K562 (cell line): ENCODE measurements around the gene MAP1S. TPM values are rescaled to one million over a fixed set of nuclear protein-coding genes. Genes with fewer than 3 reads are reported as not detected.

Source experiments
- ATAC-seq: fragments of 200-7000 bp; cut with Tn5 transposase; 3 replicates; pipeline ENCODE4 v1.9.1; 2020; ENCODE audit warnings: moderate library complexity
- BruUV-seq: library from RNA; stranded (reverse); fragments of 400-500 nt; replicated peaks from 2 replicates; lab custom pipeline; 2021; lab: Mats Ljungman, UMichigan
- CTCF ChIA-PET: fragments of 300-600 bp; formaldehyde crosslinking; extraction: SDS; loops from one replicate; lab custom pipeline; 2021; ENCODE audit warnings: low intra/inter-chr PET ratio; lab: Yijun Ruan, JAX
- POLR2A ChIA-PET: fragments of 300-600, 350-650 bp; sonication (Branson Sonifier 250); formaldehyde crosslinking; extraction: SDS; loops from one replicate; lab custom pipeline; 2021; ENCODE audit warnings: antibody characterized with exemption, inconsistent platforms; lab: Yijun Ruan, JAX
- DNase-seq, 4 experiments: peaks; one replicate each; pipeline versions ENCODE4 v3.0.0 to v3.0.0-alpha.2; 2011 to 2018; ENCODE audit warnings: low spot score in 3 of 4, mixed read lengths in 3 of 4; ENCODE audit errors: extremely low read depth in 1 of 4
- FAIRE-seq: peaks from 2 replicates; lab custom pipeline; 2011; peaks lifted over from hg19 to GRCh38; lab: Jason Lieb, UNC
- H2AFZ ChIP-seq: 2 replicates; pipeline ENCODE4 v1.6.0; 2011; ENCODE audit warnings: low read depth, low read length, control low read depth, inconsistent platforms
- H3K27ac ChIP-seq: fragments of 200-600 bp; 3 replicates; pipeline ENCODE4 v1.8.0; 2011; ENCODE audit warnings: low read depth, mild to moderate bottlenecking, control low read depth, inconsistent platforms, low read length, moderate library complexity, mixed read lengths; ENCODE audit errors: extremely low read depth
- H3K27me3 ChIP-seq, 2 experiments: fragments of 300-600 bp in 1 of 2; 2 replicates in 1 of 2; 3 replicates in 1 of 2; pipeline versions ENCODE4 v1.6.0 to v1.8.0; 2011; ENCODE audit warnings: inconsistent platforms in 2 of 2, low read length in 2 of 2, mild to moderate bottlenecking in 1 of 2, mixed read lengths in 1 of 2, moderate library complexity in 1 of 2; ENCODE audit not compliant: control insufficient read depth in 2 of 2, insufficient read depth in 2 of 2
- H3K36me3 ChIP-seq: fragments of 300-600 bp; 3 replicates; pipeline ENCODE4 v1.8.0; 2011; ENCODE audit warnings: mild to moderate bottlenecking, low read length, inconsistent platforms; ENCODE audit not compliant: control insufficient read depth, insufficient read depth
- H3K4me1 ChIP-seq, 2 experiments: fragments of 200-600 bp in 1 of 2; replicated peaks in 1 of 2; 2 replicates in 1 of 2; 3 replicates in 1 of 2; pipeline versions ENCODE4 v1.5.1 to v1.8.0; 2011; ENCODE audit warnings: inconsistent platforms in 2 of 2, low read length in 2 of 2, mild to moderate bottlenecking in 1 of 2, mixed read lengths in 1 of 2, moderate library complexity in 1 of 2; ENCODE audit not compliant: control insufficient read depth in 2 of 2, insufficient read depth in 2 of 2
- H3K4me2 ChIP-seq: 2 replicates; pipeline ENCODE4 v1.6.1; 2011; ENCODE audit warnings: low read length, control low read depth, inconsistent platforms, mixed read lengths; ENCODE audit not compliant: insufficient read depth
- H3K4me3 ChIP-seq: fragments of 200-600 bp; sonication (generic), shearing (Covaris generic); 2 replicates; pipeline ENCODE4 v1.5.1; 2016; ENCODE audit warnings: control low read depth, inconsistent platforms
- H3K79me2 ChIP-seq: fragments of 200-600 bp; 3 replicates; pipeline ENCODE4 v1.8.0; 2011; ENCODE audit warnings: low read length, inconsistent platforms; ENCODE audit not compliant: control insufficient read depth, insufficient read depth
- H3K9ac ChIP-seq, 2 experiments: 2 replicates each; pipeline versions ENCODE4 v1.6.0 to v1.6.1; 2011; ENCODE audit warnings: low read depth in 2 of 2, low read length in 2 of 2, control low read depth in 1 of 2, inconsistent platforms in 1 of 2, mild to moderate bottlenecking in 1 of 2, mixed read lengths in 1 of 2; ENCODE audit not compliant: insufficient read depth in 1 of 2
- H3K9me1 ChIP-seq: one replicate; pipeline ENCODE4 v1.6.0; 2011; ENCODE audit warnings: inconsistent platforms, mild to moderate bottlenecking, low read length, moderate library complexity; ENCODE audit not compliant: control insufficient read depth, insufficient read depth
- H3K9me3 ChIP-seq: replicated peaks from 2 replicates; pipeline ENCODE4 v1.5.1; 2011; ENCODE audit warnings: low read depth, low read length, inconsistent platforms; ENCODE audit not compliant: control insufficient read depth, insufficient read depth
- H4K20me1 ChIP-seq: replicated peaks from 2 replicates; pipeline ENCODE4 v1.6.1; 2011; ENCODE audit warnings: low read length, inconsistent platforms, mixed read lengths; ENCODE audit not compliant: control insufficient read depth, insufficient read depth
- CSDE1 ChIP-seq, 2 experiments: fragments of 450-650 bp; IDR thresholded peaks; 2 replicates each; pipeline ENCODE4 v1.6.1; 2016; ENCODE audit warnings: mild to moderate bottlenecking in 1 of 2
- CTBP1 ChIP-seq: fragments of 450-650 bp; IDR thresholded peaks from 2 replicates; pipeline ENCODE4 v1.6.1; 2016; ENCODE audit warnings: borderline replicate concordance
- ETV6 ChIP-seq, 3 experiments: fragments of 150-350 bp in 1 of 3; sonication (generic) in 1 of 3; formaldehyde crosslinking in 1 of 3; IDR thresholded peaks; 2 replicates each; pipeline versions ENCODE4 v1.6.1 to v1.8.0; 2014 to 2022; ENCODE audit warnings: borderline replicate concordance in 2 of 3, low read depth in 2 of 3, antibody characterized with exemption in 1 of 3, low read length in 1 of 3, mild to moderate bottlenecking in 1 of 3, missing genetic modification reagents in 1 of 3
- KDM2B ChIP-seq: fragments of 250-450 bp; sonication (Bioruptor Pico); IDR thresholded peaks from 2 replicates; pipeline ENCODE4 v1.8.0; 2021; ENCODE audit warnings: mild to moderate bottlenecking, moderate library complexity
- NR2C1 ChIP-seq, 2 experiments: fragments of 450-650 bp; IDR thresholded peaks; 2 replicates each; pipeline ENCODE4 v1.6.1; 2017; ENCODE audit warnings: mild to moderate bottlenecking in 2 of 2, antibody characterized with exemption in 1 of 2, inconsistent platforms in 1 of 2, missing compliant biosample characterization in 1 of 2, missing genetic modification characterization in 1 of 2
- POLR2AphosphoS2 ChIP-seq: IDR thresholded peaks from 2 replicates; pipeline ENCODE4 v1.6.1; 2012; ENCODE audit warnings: low read length, improper control_type of control experiment
- POLR2G ChIP-seq: fragments of 200-400 bp; formaldehyde crosslinking; IDR thresholded peaks from 2 replicates; pipeline ENCODE4 v1.6.1; 2017; ENCODE audit warnings: low read depth, mild to moderate bottlenecking, antibody characterized with exemption, low read length, moderate library complexity
- RBFOX2 ChIP-seq: fragments of 200-400 bp; formaldehyde crosslinking; IDR thresholded peaks from 2 replicates; pipeline ENCODE4 v1.6.1; 2017; ENCODE audit warnings: low read depth, mild to moderate bottlenecking, low read length, moderate library complexity
- ZNF589 ChIP-seq: fragments of 200-800 bp; sonication (Bioruptor generic); IDR thresholded peaks from 2 replicates; pipeline ENCODE4 v1.6.1; 2016; ENCODE audit warnings: low read depth, missing genetic modification characterization, missing compliant biosample characterization
- WGBS: fragments of 100-300 bp; shearing (Covaris generic); methylation state at CpG from one replicate; pipeline ENCODE4 v1.1.6; 2016; ENCODE audit warnings: low coverage, mixed read lengths; ENCODE audit not compliant: insufficient coverage; ENCODE audit errors: missing lambda C conversion rate; 5-methylcytosine and 5-hydroxymethylcytosine counted together
- in situ Hi-C: fragments of 300-500 bp; cut with MboI; formaldehyde crosslinking; loops from 4 replicates; pipeline ENCODE4 v1.15.0; 2018; ENCODE audit warnings: inconsistent platforms, mixed read lengths
- intact Hi-C: fragments of 100-400 bp; cut with micrococcal nuclease; formaldehyde crosslinking; loops from 2 replicates; pipeline ENCODE4 v1.14.2; 2022
- polyA plus RNA-seq, 8 experiments: library from polyadenylated mRNA; depleted of rRNA in 4 of 8; stranded (reverse) in 5 of 8; unstranded in 3 of 8; fragments of >200 nt; fragmentation: Nextera tagmentation in 2 of 8; fragmentation: Illumina TruSeq in 1 of 8; extraction: Ambion mirVana in 2 of 8; extraction: Trizol in 1 of 8; gene quantifications; 2 replicates each; pipeline versions ENCODE4 v1.2.1 to v1.2.3, GENCODE V29; 2011 to 2014; ENCODE audit warnings: inconsistent platforms in 1 of 8, missing spikeins in 1 of 8
- total RNA-seq, 7 experiments: library from RNA; depleted of rRNA in 6 of 7; stranded (reverse); fragments of >200 nt in 6 of 7; fragmentation: Illumina TruSeq in 2 of 7; extraction: Trizol in 2 of 7; gene quantifications; 2 replicates each; pipeline versions ENCODE4 v1.2.1 to v1.2.3, GENCODE V29; 2011 to 2021; ENCODE audit warnings: low replicate concordance in 1 of 7
- TF ChIP-seq, protein P1 (sequence below): sonication (generic); formaldehyde crosslinking; IDR thresholded peaks from 2 replicates; pipeline ENCODE4 v1.5.0; 2020; ENCODE audit warnings: missing genetic modification reagents

MAP1S gene
- total and polyA plus RNA-seq, 9 of the 15 experiments (the other 6 are each of a cell fraction or from before 2014, with no cell fraction given) = 2.0 to 81.0 (median 9.5) TPM

GRCh38 chr19:17755977-17756670 is 36.8 kb downstream of the MAP1S start (continued):
- TF ChIP-seq, protein P1, sequence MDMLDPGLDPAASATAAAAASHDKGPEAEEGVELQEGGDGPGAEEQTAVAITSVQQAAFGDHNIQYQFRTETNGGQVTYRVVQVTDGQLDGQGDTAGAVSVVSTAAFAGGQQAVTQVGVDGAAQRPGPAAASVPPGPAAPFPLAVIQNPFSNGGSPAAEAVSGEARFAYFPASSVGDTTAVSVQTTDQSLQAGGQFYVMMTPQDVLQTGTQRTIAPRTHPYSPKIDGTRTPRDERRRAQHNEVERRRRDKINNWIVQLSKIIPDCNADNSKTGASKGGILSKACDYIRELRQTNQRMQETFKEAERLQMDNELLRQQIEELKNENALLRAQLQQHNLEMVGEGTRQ (CRISPR knock-in tag) = no peak
- peak in 1 of 2 experiments; percentile 89; a peak in 2 of 4 replicates for TF ChIP-seq CSDE1 (IDR thresholded peaks at IDR 0.05)
- no peak for TF ChIP-seq ETV6 (IDR thresholded peaks at IDR 0.05; ENCODE audit: borderline replicate concordance in 1 of 2, low read depth in 2 of 2, low read length in 1 of 2)
- no peak for TF ChIP-seq ETV6 (CRISPR knock-in tag; IDR thresholded peaks at IDR 0.05; ENCODE audit: borderline replicate concordance)
- TF ChIP-seq ZNF589 (CRISPR knock-in tag) = no peak

- ChIA-PET POLR2A (interaction anchor here (0.7 kb wide), 1 partner anchor 10 kb away, joined by 3 read pairs; no protein-coding TSS in a partner anchor), CTCF (no interaction called here)
- ATAC-seq = no peak
- no peak overlapping the region for H3K27ac ChIP-seq
- H3K36me3 ChIP-seq = peaks cover 62% of the 10 kb centered on the region; the same call in 2 of the 3 replicates
- peaks cover 13% of the 10 kb centered on the region for H3K79me2 ChIP-seq
- in situ Hi-C loops (no loop called here), intact Hi-C loops (no loop called here)
- no peak overlapping the region for H2AFZ ChIP-seq
- no peaks in the 10 kb centered on the region for H3K27me3 ChIP-seq
- peak overlapping the region in 1 of 2 experiments; percentile 28; a peak in 1 of 4 replicates for H3K9ac ChIP-seq
- 91% methylated on average over 8 of the region's 9 CpGs for WGBS
- H3K4me2 ChIP-seq = no peak overlapping the region
- H3K9me1 ChIP-seq = no peaks in the 10 kb centered on the region
- H3K9me3 ChIP-seq = no peaks in the 10 kb centered on the region
- no peak for DNase-seq
- H3K4me3 ChIP-seq = no peak overlapping the region
- TF ChIP-seq POLR2AphosphoS2 = no peak
- TF ChIP-seq RBFOX2 = peak; percentile 49
- TF ChIP-seq POLR2G = peak; percentile 33; the same call in 1 of the 2 replicates
- no peak for TF ChIP-seq NR2C1 (IDR thresholded peaks at IDR 0.05)
- no peak for TF ChIP-seq NR2C1 (tag; IDR thresholded peaks at IDR 0.05)
- TF ChIP-seq CTBP1 = no peak
- no peak for TF ChIP-seq KDM2B (CRISPR knock-in tag)
- peaks cover 0 to 7% of the 10 kb centered on the region in 2 experiments; a peak in 2 of 5 replicates for H3K4me1 ChIP-seq
- no peak for FAIRE-seq
- no peaks in the 10 kb centered on the region; the same call in 1 of the 2 replicates for H4K20me1 ChIP-seq
- no TSS peak for BruUV-seq
These were observed 37.8 kb downstream of the MAP1S start for GRCh38 chr19:17757125-17757524.
